HEK293 (cell line): ENCODE data around the gene RIN3.

Experiments
- CTCF ChIP-seq: fragments of 450-650 bp; formaldehyde crosslinking; IDR thresholded peaks from 2 replicates; pipeline ENCODE4 v1.5.1; 2016; ENCODE audit warnings: missing biosample characterization, missing genetic modification characterization
- MZF1 ChIP-seq: fragments of 450-650 bp; formaldehyde crosslinking; IDR thresholded peaks from 2 replicates; pipeline ENCODE4 v1.5.1; 2017; ENCODE audit warnings: missing biosample characterization, missing genetic modification characterization, borderline replicate concordance
- OVOL3 ChIP-seq: fragments of 450-650 bp; formaldehyde crosslinking; IDR thresholded peaks from 2 replicates; pipeline ENCODE4 v1.5.1; 2016; ENCODE audit warnings: missing biosample characterization, missing genetic modification characterization
- PBX3 ChIP-seq: sonication (generic); formaldehyde crosslinking; IDR thresholded peaks from 2 replicates; pipeline ENCODE4 v1.8.1; 2022; ENCODE audit warnings: mild to moderate bottlenecking, moderate library complexity, missing genetic modification reagents
- YY1 ChIP-seq: fragments of 450-650 bp; formaldehyde crosslinking; IDR thresholded peaks from 2 replicates; pipeline ENCODE4 v1.5.1; 2018; ENCODE audit warnings: missing biosample characterization, missing genetic modification characterization
- ZBTB49 ChIP-seq: fragments of 450-650 bp; formaldehyde crosslinking; IDR thresholded peaks from 2 replicates; pipeline ENCODE4 v1.5.1; 2016; ENCODE audit warnings: missing biosample characterization, missing genetic modification characterization, low read depth
- ZNF23 ChIP-seq: fragments of 450-650 bp; formaldehyde crosslinking; IDR thresholded peaks from 2 replicates; pipeline ENCODE4 v1.5.1; 2016; ENCODE audit warnings: missing biosample characterization, missing genetic modification characterization, borderline replicate concordance
- ZNF366 ChIP-seq: fragments of 450-650 bp; formaldehyde crosslinking; conservative IDR thresholded peaks from 2 replicates; pipeline ENCODE4 v1.5.1; 2016; ENCODE audit warnings: missing biosample characterization, missing genetic modification characterization
- ZNF521 ChIP-seq: fragments of 450-650 bp; formaldehyde crosslinking; IDR thresholded peaks from 2 replicates; pipeline ENCODE4 v1.5.1; 2017; ENCODE audit warnings: missing biosample characterization, mild to moderate bottlenecking, missing genetic modification characterization
- ZNF776 ChIP-seq: fragments of 450-650 bp; formaldehyde crosslinking; IDR thresholded peaks from 2 replicates; pipeline ENCODE4 v1.5.0; 2017; ENCODE audit warnings: missing biosample characterization, missing genetic modification characterization, borderline replicate concordance

GRCh38 chr14:92644970-92645515 is 131.5 kb downstream of the RIN3 start:
- TF ChIP-seq ZNF366 = no peak
- TF ChIP-seq OVOL3 (tag by site-specific recombination) = no peak
- no peak for TF ChIP-seq ZBTB49 (tag by site-specific recombination)
- no peak for TF ChIP-seq ZNF521 (tag by site-specific recombination)
- no peak for TF ChIP-seq PBX3 (CRISPR knock-in tag)
- TF ChIP-seq CTCF (tag by site-specific recombination) = no peak
- no peak for TF ChIP-seq MZF1 (tag by site-specific recombination)
- no peak for TF ChIP-seq YY1
- TF ChIP-seq ZNF23 (tag by site-specific recombination) = no peak
- TF ChIP-seq ZNF776 (tag by site-specific recombination) = no peak
